OCI-LY7 (cell line): ENCODE data around the gene ZNF141. TPM values are rescaled to one million over a fixed set of nuclear protein-coding genes. Genes with fewer than 3 reads are reported as not detected.

Experiments used
- BruUV-seq: library from RNA; stranded (reverse); fragments of 400-500 nt; replicated peaks from 2 replicates; lab custom pipeline; 2021; lab: Mats Ljungman, UMichigan
- CTCF ChIA-PET: fragments of 300-600 bp; sonication (Branson Sonifier 250); formaldehyde crosslinking; loops from one replicate; lab custom pipeline; 2022; ENCODE audit warnings: antibody characterized with exemption; ENCODE audit not compliant: unreplicated experiment; lab: Charles Lee
- POLR2A ChIA-PET: fragments of 300-600 bp; sonication (Branson Sonifier 250); formaldehyde crosslinking; loops from one replicate; lab custom pipeline; 2022; ENCODE audit warnings: antibody characterized with exemption; lab: Charles Lee
- DNase-seq: peaks from one replicate; pipeline ENCODE4 v3.0.0-alpha.2; 2015; ENCODE audit warnings: low spot score
- H2AFZ ChIP-seq: fragments of 200-600 bp; sonication (generic), shearing (Covaris generic); 2 replicates; pipeline ENCODE4 v1.6.1; 2014; ENCODE audit warnings: mild to moderate bottlenecking, antibody characterized with exemption, low read length, moderate library complexity
- H3K27ac ChIP-seq: fragments of 200-600 bp; sonication (generic); 2 replicates; pipeline ENCODE4 v1.5.1; 2014; ENCODE audit warnings: mixed run types, low read depth, mild to moderate bottlenecking, moderate library complexity, low read length, inconsistent platforms; ENCODE audit not compliant: poor library complexity, severe bottlenecking
- H3K36me3 ChIP-seq: fragments of 200-600 bp; sonication (generic); 2 replicates; pipeline ENCODE4 v1.6.1; 2014; ENCODE audit warnings: mild to moderate bottlenecking, antibody characterized with exemption, low read length, moderate library complexity, mixed read lengths; ENCODE audit not compliant: insufficient read depth
- H3K4me1 ChIP-seq: fragments of 200-600 bp; sonication (generic); 2 replicates; pipeline ENCODE4 v1.5.1; 2014; ENCODE audit warnings: mild to moderate bottlenecking, low read length; ENCODE audit not compliant: insufficient read depth, poor library complexity, severe bottlenecking
- H3K4me2 ChIP-seq: fragments of 200-600 bp; sonication (generic); 2 replicates; pipeline ENCODE4 v1.6.1; 2014; ENCODE audit warnings: mild to moderate bottlenecking, low read length
- H3K4me3 ChIP-seq: fragments of 200-600 bp; sonication (generic); 2 replicates; pipeline ENCODE4 v1.5.1; 2014; ENCODE audit warnings: mild to moderate bottlenecking, low read depth, low read length; ENCODE audit not compliant: poor library complexity, severe bottlenecking
- H3K79me2 ChIP-seq: fragments of 200-600 bp; sonication (generic); 2 replicates; pipeline ENCODE4 v1.6.1; 2016; ENCODE audit warnings: low read depth, mild to moderate bottlenecking, low read length, moderate library complexity, mixed read lengths; ENCODE audit not compliant: insufficient read depth
- H3K9me2 ChIP-seq: fragments of 200-600 bp; sonication (generic); 2 replicates; pipeline ENCODE4 v1.6.1; 2016; ENCODE audit warnings: mild to moderate bottlenecking, low read length, mixed read lengths; ENCODE audit not compliant: insufficient read depth
- H3K9me3 ChIP-seq: fragments of 200-600 bp; sonication (generic); 2 replicates; pipeline ENCODE4 v1.6.1; 2014; ENCODE audit warnings: mild to moderate bottlenecking, mixed run types, low read length, mixed read lengths
- H4K20me1 ChIP-seq: fragments of 200-600 bp; sonication (generic); 2 replicates; pipeline ENCODE4 v1.6.1; 2014; ENCODE audit warnings: mild to moderate bottlenecking, antibody characterized with exemption, low read length, moderate library complexity, mixed read lengths; ENCODE audit not compliant: insufficient read depth
- CTCF ChIP-seq: fragments of 200-600 bp; sonication (generic); conservative IDR thresholded peaks from 2 replicates; pipeline ENCODE4 v1.5.1; 2014; ENCODE audit warnings: mild to moderate bottlenecking, antibody characterized with exemption, low read length, moderate library complexity, mixed read lengths
- EZH2phosphoT487 ChIP-seq: fragments of 200-600 bp; sonication (generic); IDR thresholded peaks from 2 replicates; pipeline ENCODE4 v1.6.1; 2018; ENCODE audit warnings: low read depth, borderline replicate concordance, mild to moderate bottlenecking, mixed run types, antibody characterized with exemption, low read length, moderate library complexity, mixed read lengths
- intact Hi-C: fragments of 100-400 bp; cut with micrococcal nuclease; formaldehyde crosslinking; loops from one replicate; pipeline ENCODE4 v1.10.0; 2022; ENCODE audit not compliant: unreplicated experiment
- microRNA-seq: library from miRNA; unstranded; fragments of <30 nt; microRNA quantifications from one replicate; pipeline ENCODE4 v1.2.0, GENCODE V29; 2022; ENCODE audit warnings: borderline replicate concordance
- small RNA-seq: library from RNA; depleted of rRNA; stranded (forward); fragments of <200 nt; gene quantifications from one replicate; pipeline ENCODE3, GENCODE V24; 2014
- total RNA-seq, 2 experiments: library from RNA; depleted of rRNA in 1 of 2; stranded (reverse); fragments of >200 nt in 1 of 2; shearing (Covaris generic) in 1 of 2; gene quantifications; 2 replicates each; pipeline ENCODE4 v1.2.3, GENCODE V29; 2014 to 2022

Gene ZNF141
- total RNA-seq, 2 experiments from 2014 or later: 19.8 to 27.9 TPM

GRCh38 chr4:422587-422986 is 85.0 kb downstream of the ZNF141 start:
- Histone ChIP-seq H3K4me1 (no peaks in the 10 kb centered on the region), H3K9me2 (no peaks in the 10 kb centered on the region), H3K4me2 (no peak overlapping the region), H3K36me3 (peaks cover 20% of the 10 kb centered on the region), H3K79me2 (no peaks in the 10 kb centered on the region), H3K27ac (no peak overlapping the region), H4K20me1 (no peaks in the 10 kb centered on the region), H3K9me3 (peaks cover 38% of the 10 kb centered on the region), H2AFZ (no peak overlapping the region), H3K4me3 (no peak overlapping the region)
- no peak for DNase-seq
- intact Hi-C loops: no loop called here
- CTCF ChIA-PET: no interaction called here
- no TSS peak for BruUV-seq
- POLR2A ChIA-PET: interaction anchor here (0.8 kb wide), 1 partner anchor 181 kb away, joined by 3 read pairs; no protein-coding TSS in a partner anchor
- TF ChIP-seq EZH2phosphoT487 (no peak), CTCF (no peak)

Small RNA genes lying within 50 kb of the gene (microRNA-seq; reads per million reads assigned to microRNA genes)
- gene MIR571: not detected

Small RNA genes lying within 50 kb of the gene (small RNA-seq; reads per million reads assigned to genes)
- gene AC079140.2 (not detected), gene MIR571 (not detected), gene ZNF519P4 (not detected)

Other genes with a start within 250 kb of the ZNF141 start
- gene ZNF718, start 213.3 kb upstream of the ZNF141 start, total RNA-seq (2014; rRNA removed; shearing (Covaris generic)): 18.7 and 22.9 TPM in 2 replicates
- 13.2 and 14.3 TPM in 2 replicates for gene ZNF718, start 213.3 kb upstream of the ZNF141 start, total RNA-seq (2022)
- not detected in 2 replicates for gene ZNF732, start 32.3 kb upstream of the ZNF141 start, total RNA-seq (2014; rRNA removed; shearing (Covaris generic))
- gene ZNF732, start 32.3 kb upstream of the ZNF141 start, total RNA-seq (2022): not detected in 2 replicates
- gene ZNF721, start 161.3 kb downstream of the ZNF141 start, total RNA-seq (2014; rRNA removed; shearing (Covaris generic)): 48.1 and 51.1 TPM in 2 replicates
- gene ZNF721, start 161.3 kb downstream of the ZNF141 start, total RNA-seq (2022): 64.1 and 67.2 TPM in 2 replicates
- 30.9 and 32.0 TPM in 2 replicates for gene PIGG, start 161.4 kb downstream of the ZNF141 start, total RNA-seq (2014; rRNA removed; shearing (Covaris generic))
- gene PIGG, start 161.4 kb downstream of the ZNF141 start, total RNA-seq (2022): 60.6 and 60.7 TPM in 2 replicates
- not detected in 2 replicates for gene TMEM271, start 238.5 kb downstream of the ZNF141 start, total RNA-seq (2014; rRNA removed; shearing (Covaris generic))
- not detected in 2 replicates for gene TMEM271, start 238.5 kb downstream of the ZNF141 start, total RNA-seq (2022)